ENCODE data around the gene PTGR3. TPM values are rescaled to one million over a fixed set of nuclear protein-coding genes. Genes with fewer than 3 reads are reported as not detected.

PTGR3 gene
- total RNA-seq, 1 experiment from 2014 or later: 9.3 TPM

- intact Hi-C loops (cut with micrococcal nuclease; ENCODE audit: unreplicated experiment): no loop called here
- no peak overlapping the region for H3K27ac Mint-ChIP-seq (ENCODE audit: unreplicated experiment)
These were observed 4.6 kb downstream of the PTGR3 start for GRCh38 chr18:75204269-75204731.

DNA sequence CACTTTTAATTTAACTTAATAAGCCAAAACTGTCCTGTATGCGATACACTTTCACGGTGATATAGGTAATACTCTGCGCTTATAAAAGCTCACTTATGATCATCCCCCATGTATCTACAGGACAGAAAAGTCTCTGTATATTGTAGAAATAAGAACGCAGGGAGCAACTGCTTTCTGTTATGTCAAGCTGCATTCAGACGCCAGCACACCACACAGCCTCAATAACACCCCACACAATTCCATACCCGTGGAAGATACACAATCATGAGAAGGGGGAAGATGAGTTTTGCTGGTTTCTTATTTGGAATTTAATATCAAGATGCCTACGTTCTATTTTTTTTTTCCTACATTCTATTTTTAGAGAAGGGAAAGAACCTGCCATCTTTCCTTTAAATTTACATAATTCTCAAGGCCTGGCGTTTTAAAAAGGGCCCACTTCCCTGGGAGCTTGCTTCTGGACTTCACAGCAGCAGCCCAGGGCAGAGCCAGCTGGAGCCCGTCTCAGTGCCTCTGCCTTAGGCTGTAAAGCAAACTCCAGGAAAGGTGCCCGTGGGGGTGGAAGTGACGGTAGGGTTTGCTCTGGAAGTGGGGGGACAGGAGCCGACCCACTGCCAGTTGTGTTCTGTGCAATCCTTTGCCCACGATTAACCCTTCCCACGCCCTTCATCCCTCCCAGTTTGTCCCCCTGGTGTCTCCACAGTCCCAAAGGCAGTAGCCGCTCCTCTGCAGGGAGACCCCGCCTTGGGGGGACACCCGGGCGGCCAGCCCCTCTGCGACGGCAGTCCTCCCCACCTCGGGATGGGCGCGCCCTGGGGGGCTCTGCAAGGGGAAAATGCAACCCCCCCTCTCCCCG is 5.3 kb downstream of the PTGR3 start:
- no peak overlapping the region for H3K4me3 Mint-ChIP-seq (ENCODE audit: unreplicated experiment)
- no peak overlapping the region for H3K27ac Mint-ChIP-seq (ENCODE audit: unreplicated experiment)
- DNase-seq: no peak
- ChIA-PET CTCF (no interaction called here), POLR2A (no interaction called here)
- H3K36me3 Mint-ChIP-seq (ENCODE audit: insufficient read depth, unreplicated experiment): peaks cover 5% of the 10 kb centered on the region
- Histone ChIP-seq H3K36me3 (ENCODE audit: control insufficient read depth, insufficient read depth, low read length) (no peaks in the 10 kb centered on the region), H3K27me3 (replicated peaks; ENCODE audit: control insufficient read depth, insufficient read depth, low read length) (no peaks in the 10 kb centered on the region), H3K9me3 (no peaks in the 10 kb centered on the region), H3K4me1 (no peaks in the 10 kb centered on the region), H3K4me3 (ENCODE audit: low read depth, low read length) (no peak overlapping the region)
- BruUV-seq (replicated peaks): no TSS peak
- TF ChIP-seq, protein P1, sequence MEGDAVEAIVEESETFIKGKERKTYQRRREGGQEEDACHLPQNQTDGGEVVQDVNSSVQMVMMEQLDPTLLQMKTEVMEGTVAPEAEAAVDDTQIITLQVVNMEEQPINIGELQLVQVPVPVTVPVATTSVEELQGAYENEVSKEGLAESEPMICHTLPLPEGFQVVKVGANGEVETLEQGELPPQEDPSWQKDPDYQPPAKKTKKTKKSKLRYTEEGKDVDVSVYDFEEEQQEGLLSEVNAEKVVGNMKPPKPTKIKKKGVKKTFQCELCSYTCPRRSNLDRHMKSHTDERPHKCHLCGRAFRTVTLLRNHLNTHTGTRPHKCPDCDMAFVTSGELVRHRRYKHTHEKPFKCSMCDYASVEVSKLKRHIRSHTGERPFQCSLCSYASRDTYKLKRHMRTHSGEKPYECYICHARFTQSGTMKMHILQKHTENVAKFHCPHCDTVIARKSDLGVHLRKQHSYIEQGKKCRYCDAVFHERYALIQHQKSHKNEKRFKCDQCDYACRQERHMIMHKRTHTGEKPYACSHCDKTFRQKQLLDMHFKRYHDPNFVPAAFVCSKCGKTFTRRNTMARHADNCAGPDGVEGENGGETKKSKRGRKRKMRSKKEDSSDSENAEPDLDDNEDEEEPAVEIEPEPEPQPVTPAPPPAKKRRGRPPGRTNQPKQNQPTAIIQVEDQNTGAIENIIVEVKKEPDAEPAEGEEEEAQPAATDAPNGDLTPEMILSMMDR (IDR thresholded peaks at IDR 0.05; ENCODE audit: insufficient read depth in 1 of 2, low read depth in 1 of 2, low read length in 1 of 2, severe bottlenecking in 1 of 2, unreplicated experiment in 1 of 2): no peak
- no peaks in the 10 kb centered on the region for H3K4me1 Mint-ChIP-seq (ENCODE audit: low read depth, unreplicated experiment)
- no peaks in the 10 kb centered on the region for H3K9me3 Mint-ChIP-seq (ENCODE audit: unreplicated experiment)
- no peaks in the 10 kb centered on the region for H3K27me3 Mint-ChIP-seq (ENCODE audit: insufficient read depth, unreplicated experiment)
- intact Hi-C loops (cut with micrococcal nuclease; ENCODE audit: unreplicated experiment): no loop called here

More at GRCh38 chr18:75204269-75204731, 4.6 kb downstream of the PTGR3 start:
- CTCF ChIA-PET: no interaction called here
- H3K4me1 Mint-ChIP-seq (ENCODE audit: low read depth, unreplicated experiment): no peaks in the 10 kb centered on the region
- Histone ChIP-seq H3K4me3 (ENCODE audit: low read depth, low read length) (no peak overlapping the region), H3K9me3 (no peaks in the 10 kb centered on the region), H3K4me1 (no peaks in the 10 kb centered on the region), H3K36me3 (ENCODE audit: control insufficient read depth, insufficient read depth, low read length) (no peaks in the 10 kb centered on the region), H3K27me3 (replicated peaks; ENCODE audit: control insufficient read depth, insufficient read depth, low read length) (no peaks in the 10 kb centered on the region)
- H3K9me3 Mint-ChIP-seq (ENCODE audit: unreplicated experiment): no peaks in the 10 kb centered on the region
- peaks cover 5% of the 10 kb centered on the region for H3K36me3 Mint-ChIP-seq (ENCODE audit: insufficient read depth, unreplicated experiment)
- no peaks in the 10 kb centered on the region for H3K27me3 Mint-ChIP-seq (ENCODE audit: insufficient read depth, unreplicated experiment)
- no peak overlapping the region for H3K4me3 Mint-ChIP-seq (ENCODE audit: unreplicated experiment)
- TF ChIP-seq, protein P1 (IDR thresholded peaks at IDR 0.05; ENCODE audit: insufficient read depth in 1 of 2, low read depth in 1 of 2, low read length in 1 of 2, severe bottlenecking in 1 of 2, unreplicated experiment in 1 of 2): no peak
- no TSS peak for BruUV-seq (replicated peaks)
- POLR2A ChIA-PET: no interaction called here
- DNase-seq: no peak

- Histone ChIP-seq H3K9me3 (no peaks in the 10 kb centered on the region), H3K27me3 (replicated peaks; ENCODE audit: control insufficient read depth, insufficient read depth, low read length) (no peaks in the 10 kb centered on the region), H3K4me1 (no peaks in the 10 kb centered on the region), H3K4me3 (ENCODE audit: low read depth, low read length) (no peak overlapping the region), H3K36me3 (ENCODE audit: control insufficient read depth, insufficient read depth, low read length) (no peaks in the 10 kb centered on the region)
- no peaks in the 10 kb centered on the region for H3K9me3 Mint-ChIP-seq (ENCODE audit: unreplicated experiment)
- TF ChIP-seq, protein P1 (IDR thresholded peaks at IDR 0.05; ENCODE audit: insufficient read depth in 1 of 2, low read depth in 1 of 2, low read length in 1 of 2, severe bottlenecking in 1 of 2, unreplicated experiment in 1 of 2): no peak
- no peak overlapping the region for H3K4me3 Mint-ChIP-seq (ENCODE audit: unreplicated experiment)
- ChIA-PET CTCF (no interaction called here), POLR2A (no interaction called here)
- no TSS peak for BruUV-seq (replicated peaks)
- peaks cover under 1% of the 10 kb centered on the region for H3K36me3 Mint-ChIP-seq (ENCODE audit: insufficient read depth, unreplicated experiment)
- H3K27me3 Mint-ChIP-seq (ENCODE audit: insufficient read depth, unreplicated experiment): no peaks in the 10 kb centered on the region
- no peaks in the 10 kb centered on the region for H3K4me1 Mint-ChIP-seq (ENCODE audit: low read depth, unreplicated experiment)
- H3K27ac Mint-ChIP-seq (ENCODE audit: unreplicated experiment): no peak overlapping the region
- DNase-seq: no peak
- intact Hi-C loops (cut with micrococcal nuclease; ENCODE audit: unreplicated experiment): no loop called here
These were observed 6.1 kb downstream of the PTGR3 start for GRCh38 chr18:75202696-75203365.
